ENCODE measurements around the gene SPSB3.
"Not testable (repeated sequence)": the region's sequence is repeated elsewhere in the genome, so short reads cannot be mapped to it uniquely, and the experiment has no call there.

Gene SPSB3

DNA sequence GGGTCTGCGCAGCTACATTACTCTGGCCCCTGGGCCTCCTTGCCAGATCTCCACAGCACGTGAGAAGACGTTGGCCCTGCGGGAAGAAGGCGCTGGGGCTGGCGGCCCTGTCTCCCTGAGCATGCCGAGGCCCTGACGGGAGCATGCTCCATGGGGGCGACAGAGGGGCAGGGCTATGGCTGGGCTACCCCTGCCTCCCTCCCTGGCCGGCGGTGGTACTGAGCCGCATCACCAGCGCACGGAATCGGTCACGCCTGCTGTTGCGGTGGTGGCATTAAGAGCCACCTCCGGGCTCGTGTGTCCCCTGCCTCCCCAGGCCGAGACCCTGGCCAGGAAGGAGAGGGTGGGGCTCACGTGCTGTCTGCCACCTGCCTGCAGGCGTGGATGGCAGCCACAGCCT is 48.2 kb downstream of the SPSB3 start:
- H3K27ac ChIP-seq (ENCODE audit: low read length), result no peak overlapping the region
- no peaks in the 10 kb centered on the region for H3K4me1 ChIP-seq (ENCODE audit: control insufficient read depth, low read depth, low read length)
- H3K9me3 ChIP-seq (ENCODE audit: control insufficient read depth, low read depth, low read length), result peaks cover 26% of the 10 kb centered on the region
- H3K4me3 ChIP-seq (ENCODE audit: low read length), result no peak overlapping the region
- no peaks in the 10 kb centered on the region for H3K36me3 ChIP-seq (ENCODE audit: control insufficient read depth, low read depth, low read length)
- no peaks in the 10 kb centered on the region for H3K27me3 ChIP-seq (ENCODE audit: control insufficient read depth, insufficient read depth, low read length)
- no peak overlapping the region for H3K9ac ChIP-seq (ENCODE audit: low read length)

DNA sequence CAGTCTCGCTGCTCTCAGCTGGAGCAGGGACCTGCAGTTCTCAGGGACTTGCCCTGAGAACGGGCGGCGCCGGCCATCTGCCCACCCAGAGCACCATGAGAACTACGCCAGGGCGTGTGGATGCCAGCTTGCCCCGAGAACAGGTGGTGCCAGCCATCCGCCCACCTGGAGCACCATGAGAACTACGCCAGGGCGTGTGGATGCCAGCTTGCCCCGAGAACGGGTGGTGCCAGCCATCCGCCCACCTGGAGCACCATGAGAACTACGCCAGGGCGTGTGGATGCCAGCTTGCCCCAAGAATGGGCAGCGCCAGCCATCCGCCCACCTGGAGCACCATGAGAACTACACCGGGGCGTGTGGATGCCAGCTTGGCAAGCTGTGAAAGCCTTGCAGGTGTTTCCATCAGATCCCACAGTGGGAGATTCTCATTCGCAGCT is 49.8 kb downstream of the SPSB3 start:
- not testable (repeated sequence) for H3K9ac ChIP-seq (ENCODE audit: low read length); H3K36me3 ChIP-seq (ENCODE audit: control insufficient read depth, low read depth, low read length); H3K27me3 ChIP-seq (ENCODE audit: control insufficient read depth, insufficient read depth, low read length); H3K4me1 ChIP-seq (ENCODE audit: control insufficient read depth, low read depth, low read length); H3K27ac ChIP-seq (ENCODE audit: low read length); H3K4me3 ChIP-seq (ENCODE audit: low read length)
- H3K9me3 ChIP-seq (ENCODE audit: control insufficient read depth, low read depth, low read length), result peaks cover 20% of the 10 kb centered on the region

GRCh38 chr16:1732071-1732470 is 50.3 kb downstream of the SPSB3 start:
- Histone ChIP-seq H3K4me3 (ENCODE audit: low read length) (no peak overlapping the region), H3K9ac (ENCODE audit: low read length) (no peak overlapping the region), H3K27ac (ENCODE audit: low read length) (no peak overlapping the region), H3K9me3 (ENCODE audit: control insufficient read depth, low read depth, low read length) (peaks cover 15% of the 10 kb centered on the region), H3K4me1 (ENCODE audit: control insufficient read depth, low read depth, low read length) (no peaks in the 10 kb centered on the region), H3K27me3 (ENCODE audit: control insufficient read depth, insufficient read depth, low read length) (no peaks in the 10 kb centered on the region), H3K36me3 (ENCODE audit: control insufficient read depth, low read depth, low read length) (no peaks in the 10 kb centered on the region)

- peaks cover 11% of the 10 kb centered on the region for H3K9me3 ChIP-seq (ENCODE audit: control insufficient read depth, low read depth, low read length)
- H3K4me3 ChIP-seq (ENCODE audit: low read length), result no peak overlapping the region
- H3K9ac ChIP-seq (ENCODE audit: low read length), result no peak overlapping the region
- H3K4me1 ChIP-seq (ENCODE audit: control insufficient read depth, low read depth, low read length), result no peaks in the 10 kb centered on the region
- H3K36me3 ChIP-seq (ENCODE audit: control insufficient read depth, low read depth, low read length), result no peaks in the 10 kb centered on the region
- no peaks in the 10 kb centered on the region for H3K27me3 ChIP-seq (ENCODE audit: control insufficient read depth, insufficient read depth, low read length)
- no peak overlapping the region for H3K27ac ChIP-seq (ENCODE audit: low read length)
Measured at GRCh38 chr16:1731603-1732002, 50.8 kb downstream of the SPSB3 start.

- H3K27ac ChIP-seq (ENCODE audit: low read length), result no peak overlapping the region
- H3K36me3 ChIP-seq (ENCODE audit: control insufficient read depth, low read depth, low read length), result no peaks in the 10 kb centered on the region
Measured at GRCh38 chr16:1731073-1731472, 51.3 kb downstream of the SPSB3 start.

GRCh38 chr16:1729445-1729844 is 52.9 kb downstream of the SPSB3 start:
- Histone ChIP-seq H3K27me3 (ENCODE audit: control insufficient read depth, insufficient read depth, low read length) (no peaks in the 10 kb centered on the region), H3K9ac (ENCODE audit: low read length) (no peak overlapping the region), H3K36me3 (ENCODE audit: control insufficient read depth, low read depth, low read length) (no peaks in the 10 kb centered on the region), H3K9me3 (ENCODE audit: control insufficient read depth, low read depth, low read length) (no peaks in the 10 kb centered on the region), H3K27ac (ENCODE audit: low read length) (no peak overlapping the region), H3K4me3 (ENCODE audit: low read length) (no peak overlapping the region), H3K4me1 (ENCODE audit: control insufficient read depth, low read depth, low read length) (no peaks in the 10 kb centered on the region)

More at GRCh38 chr16:1731073-1731472, 51.3 kb downstream of the SPSB3 start:
- H3K27me3 ChIP-seq (ENCODE audit: control insufficient read depth, insufficient read depth, low read length), result no peaks in the 10 kb centered on the region
- H3K4me3 ChIP-seq (ENCODE audit: low read length), result no peak overlapping the region
- peaks cover 8% of the 10 kb centered on the region for H3K9me3 ChIP-seq (ENCODE audit: control insufficient read depth, low read depth, low read length)
- no peak overlapping the region for H3K9ac ChIP-seq (ENCODE audit: low read length)
- H3K4me1 ChIP-seq (ENCODE audit: control insufficient read depth, low read depth, low read length), result no peaks in the 10 kb centered on the region

GRCh38 chr16:1729026-1729425 is 53.3 kb downstream of the SPSB3 start:
- no peak overlapping the region for H3K27ac ChIP-seq (ENCODE audit: low read length)
- no peak overlapping the region for H3K4me3 ChIP-seq (ENCODE audit: low read length)
- H3K9ac ChIP-seq (ENCODE audit: low read length), result no peak overlapping the region
- no peaks in the 10 kb centered on the region for H3K36me3 ChIP-seq (ENCODE audit: control insufficient read depth, low read depth, low read length)
- H3K9me3 ChIP-seq (ENCODE audit: control insufficient read depth, low read depth, low read length), result no peaks in the 10 kb centered on the region
- no peaks in the 10 kb centered on the region for H3K4me1 ChIP-seq (ENCODE audit: control insufficient read depth, low read depth, low read length)
- no peaks in the 10 kb centered on the region for H3K27me3 ChIP-seq (ENCODE audit: control insufficient read depth, insufficient read depth, low read length)

GRCh38 chr16:1727651-1728624 is 54.4 kb downstream of the SPSB3 start:
- H3K4me1 ChIP-seq (ENCODE audit: control insufficient read depth, low read depth, low read length), result no peaks in the 10 kb centered on the region
- H3K4me3 ChIP-seq (ENCODE audit: low read length), result no peak overlapping the region
- H3K9ac ChIP-seq (ENCODE audit: low read length), result no peak overlapping the region
- H3K36me3 ChIP-seq (ENCODE audit: control insufficient read depth, low read depth, low read length), result no peaks in the 10 kb centered on the region
- H3K27ac ChIP-seq (ENCODE audit: low read length), result no peak overlapping the region
- no peaks in the 10 kb centered on the region for H3K9me3 ChIP-seq (ENCODE audit: control insufficient read depth, low read depth, low read length)
- H3K27me3 ChIP-seq (ENCODE audit: control insufficient read depth, insufficient read depth, low read length), result no peaks in the 10 kb centered on the region

Data from iPS-18a (cell line).